Naive thymus-derived CD4-positive, alpha-beta T cell (primary cell): ENCODE data around the gene TTC7B. TPM values are rescaled to one million over a fixed set of nuclear protein-coding genes. Genes with fewer than 3 reads are reported as not detected.

ENCODE experiments used
- ATAC-seq: fragments of 150-1000 bp; cut with Tn5 transposase; 2 replicates; pipeline ENCODE4 v1.10.0; 2021; ENCODE audit warnings: mild to moderate bottlenecking, moderate library complexity
- CTCF ChIA-PET: fragments of 350-600 bp; sonication (Branson Sonifier 250); formaldehyde crosslinking; loops from one replicate; lab custom pipeline; 2021; ENCODE audit warnings: antibody characterized with exemption; lab: Charles Lee
- POLR2A ChIA-PET: fragments of 350-600 bp; sonication (Branson Sonifier 250); formaldehyde crosslinking; loops from one replicate; lab custom pipeline; 2021; ENCODE audit warnings: antibody characterized with exemption, inconsistent platforms; lab: Charles Lee
- DNase-seq, 9 donors: peaks; one replicate each; pipeline versions ENCODE4 v3.0.0 to v3.0.0-alpha.2; 2020 to 2022; ENCODE audit warnings: mixed read lengths in 1 of 9
- H3K27ac ChIP-seq: one replicate; pipeline ENCODE4 v1.7.0; 2013; ENCODE audit warnings: mild to moderate bottlenecking, low read depth, low read length, moderate library complexity
- H3K27me3 ChIP-seq, 2 donors: one replicate each; pipeline ENCODE4 v1.7.0; 2013; ENCODE audit warnings: low read length in 2 of 2, mild to moderate bottlenecking in 2 of 2, moderate library complexity in 2 of 2; ENCODE audit not compliant: control insufficient read depth in 2 of 2, insufficient read depth in 2 of 2
- H3K36me3 ChIP-seq, 3 experiments: 1 replicate in 2 of 3; 2 replicates in 1 of 3; pipeline ENCODE4 v1.7.0; 2013; ENCODE audit warnings: low read length in 3 of 3, mild to moderate bottlenecking in 3 of 3, moderate library complexity in 1 of 3; ENCODE audit not compliant: insufficient read depth in 3 of 3, control insufficient read depth in 2 of 3
- H3K4me1 ChIP-seq, 2 donors: one replicate each; pipeline ENCODE4 v1.7.0; 2013; ENCODE audit warnings: low read length in 2 of 2, mild to moderate bottlenecking in 2 of 2, moderate library complexity in 1 of 2; ENCODE audit not compliant: control insufficient read depth in 2 of 2, insufficient read depth in 2 of 2
- H3K4me3 ChIP-seq: 2 replicates; pipeline ENCODE4 v1.7.0; 2013; ENCODE audit warnings: mild to moderate bottlenecking, low read length
- H3K9me3 ChIP-seq, 3 experiments: 1 replicate in 2 of 3; 2 replicates in 1 of 3; pipeline ENCODE4 v1.7.0; 2013; ENCODE audit warnings: low read length in 3 of 3; ENCODE audit not compliant: control insufficient read depth in 2 of 3
- H3K27ac Mint-ChIP-seq, 9 donors: one replicate each; pipeline ENCODE4 v1.8.0; 2020 to 2022; ENCODE audit warnings: mixed read lengths in 9 of 9, mild to moderate bottlenecking in 8 of 9, moderate library complexity in 5 of 9, inconsistent platforms in 2 of 9
- H3K27me3 Mint-ChIP-seq, 5 donors: one replicate each; pipeline ENCODE4 v1.8.0; 2021 to 2022; ENCODE audit warnings: mixed read lengths in 5 of 5, mild to moderate bottlenecking in 1 of 5
- H3K36me3 Mint-ChIP-seq, 5 donors: one replicate each; pipeline ENCODE4 v1.8.0; 2020 to 2022; ENCODE audit warnings: mixed read lengths in 5 of 5, mild to moderate bottlenecking in 3 of 5, inconsistent platforms in 1 of 5
- H3K4me1 Mint-ChIP-seq, 7 donors: one replicate each; pipeline ENCODE4 v1.8.0; 2020 to 2022; ENCODE audit warnings: mixed read lengths in 7 of 7, mild to moderate bottlenecking in 3 of 7, inconsistent platforms in 1 of 7
- H3K4me3 Mint-ChIP-seq, 10 donors: one replicate each; pipeline ENCODE4 v1.8.0; 2020 to 2022; ENCODE audit warnings: mild to moderate bottlenecking in 10 of 10, mixed read lengths in 10 of 10, moderate library complexity in 6 of 10, inconsistent platforms in 2 of 10
- H3K9me3 Mint-ChIP-seq, 11 donors: one replicate each; pipeline ENCODE4 v1.8.0; 2020 to 2022; ENCODE audit warnings: mixed read lengths in 11 of 11, mild to moderate bottlenecking in 4 of 11, inconsistent platforms in 1 of 11, moderate library complexity in 1 of 11
- intact Hi-C, 2 donors: fragments of 100-400 bp; cut with micrococcal nuclease; formaldehyde crosslinking; loops; one replicate each; pipeline ENCODE4 v1.15.1; 2023
- polyA plus RNA-seq, 2 donors: library from polyadenylated mRNA; unstranded; fragments of 300-500 nt; fragmentation: Illumina TruSeq; gene quantifications; one replicate each; pipeline ENCODE4 v1.2.3, GENCODE V29; 2021
- total RNA-seq, 6 experiments: library from RNA in 5 of 6; stranded (reverse) in 5 of 6; gene quantifications; 1 replicate in 5 of 6; 2 replicates in 1 of 6; pipeline ENCODE4 v1.2.3 and lab custom pipeline; 2021 to 2026

The TTC7B gene
- total and polyA plus RNA-seq, 7 experiments from 2014 or later = 0.08 to 9.5 (median 3.4) TPM; not detected in 2

DNA sequence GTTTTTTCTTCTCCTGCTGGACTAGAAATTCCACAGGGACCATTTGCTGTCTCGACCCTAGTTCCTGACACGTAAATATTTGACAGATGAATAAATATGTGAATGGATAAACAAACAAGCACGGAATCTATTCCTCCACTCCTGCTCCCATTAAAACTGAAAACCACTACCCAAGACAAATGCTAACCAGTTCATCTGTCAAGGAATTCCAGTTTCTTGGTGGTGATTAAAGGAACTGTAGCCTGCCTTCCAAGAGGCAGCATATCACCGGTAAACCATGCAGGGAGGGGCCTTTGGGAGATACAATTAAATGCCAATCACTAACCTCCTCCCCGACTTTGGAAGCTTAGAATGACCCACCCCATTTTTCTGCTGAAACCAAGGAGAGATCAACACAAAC is 95.4 kb downstream of the TTC7B start:
- H3K4me3 ChIP-seq = no peak overlapping the region
- H3K27me3 ChIP-seq = no peaks in the 10 kb centered on the region
- intact Hi-C loops = loop anchor here in 1 of 2 donors (2.0 kb wide), 1 partner anchor 38 kb away; no protein-coding TSS in a partner anchor
- DNase-seq = no peak
- Mint-ChIP-seq H3K4me1 (no peaks in the 10 kb centered on the region), H3K36me3 (no peaks in the 10 kb centered on the region), H3K27ac (no peak overlapping the region), H3K9me3 (no peaks in the 10 kb centered on the region), H3K27me3 (peaks cover 0 to 6% (median 0%) of the 10 kb centered on the region in 5 donors), H3K4me3 (no peak overlapping the region)
- no peaks in the 10 kb centered on the region for H3K36me3 ChIP-seq
- POLR2A ChIA-PET = no interaction called here
- no peaks in the 10 kb centered on the region for H3K4me1 ChIP-seq
- CTCF ChIA-PET = interaction anchor here (0.6 kb wide), 1 partner anchor 124 kb away, joined by 3 read pairs; no protein-coding TSS in a partner anchor
- ATAC-seq = no peak
- no peak overlapping the region for H3K27ac ChIP-seq
- H3K9me3 ChIP-seq = no peaks in the 10 kb centered on the region

- Histone ChIP-seq H3K4me1 (no peaks in the 10 kb centered on the region), H3K27ac (no peak overlapping the region), H3K4me3 (no peak overlapping the region), H3K9me3 (no peaks in the 10 kb centered on the region), H3K36me3 (no peaks in the 10 kb centered on the region), H3K27me3 (no peaks in the 10 kb centered on the region)
- H3K27ac Mint-ChIP-seq = no peak overlapping the region
- H3K27me3 Mint-ChIP-seq = peaks cover 0 to 10% (median 0%) of the 10 kb centered on the region in 5 donors
- intact Hi-C loops = loop anchor here in 1 of 2 donors (2.0 kb wide), 1 partner anchor 38 kb away; no protein-coding TSS in a partner anchor
- no peaks in the 10 kb centered on the region for H3K36me3 Mint-ChIP-seq
- no peak for ATAC-seq
- CTCF ChIA-PET = interaction anchor here (0.6 kb wide), 1 partner anchor 124 kb away, joined by 3 read pairs; no protein-coding TSS in a partner anchor
- H3K4me3 Mint-ChIP-seq = no peak overlapping the region
- POLR2A ChIA-PET = no interaction called here
- H3K4me1 Mint-ChIP-seq = no peaks in the 10 kb centered on the region
- no peaks in the 10 kb centered on the region for H3K9me3 Mint-ChIP-seq
- no peak for DNase-seq
Measured at GRCh38 chr14:90720336-90720735, 95.9 kb downstream of the TTC7B start.

GRCh38 chr14:90717916-90718315 is 98.3 kb downstream of the TTC7B start:
- Mint-ChIP-seq H3K9me3 (no peaks in the 10 kb centered on the region), H3K27me3 (peaks cover 0 to 17% (median 0%) of the 10 kb centered on the region in 5 donors), H3K4me3 (no peak overlapping the region), H3K4me1 (no peaks in the 10 kb centered on the region), H3K36me3 (no peaks in the 10 kb centered on the region), H3K27ac (no peak overlapping the region)
- ChIA-PET CTCF (no interaction called here), POLR2A (no interaction called here)
- H3K36me3 ChIP-seq = no peaks in the 10 kb centered on the region
- intact Hi-C loops = no loop called here
- H3K4me3 ChIP-seq = no peak overlapping the region
- DNase-seq = no peak
- no peaks in the 10 kb centered on the region for H3K9me3 ChIP-seq
- H3K27me3 ChIP-seq = no peaks in the 10 kb centered on the region
- ATAC-seq = no peak
- no peak overlapping the region for H3K27ac ChIP-seq
- no peaks in the 10 kb centered on the region for H3K4me1 ChIP-seq

GRCh38 chr14:90715993-90716392 is 100.2 kb downstream of the TTC7B start:
- no peaks in the 10 kb centered on the region for H3K36me3 ChIP-seq
- intact Hi-C loops = no loop called here
- DNase-seq (no peak), ATAC-seq (no peak)
- no peaks in the 10 kb centered on the region for H3K27me3 ChIP-seq
- no peak overlapping the region for H3K4me3 ChIP-seq
- no peaks in the 10 kb centered on the region for H3K9me3 Mint-ChIP-seq
- ChIA-PET POLR2A (no interaction called here), CTCF (no interaction called here)
- H3K27me3 Mint-ChIP-seq = peaks cover 0 to 25% (median 0%) of the 10 kb centered on the region in 5 donors
- H3K4me3 Mint-ChIP-seq = no peak overlapping the region
- H3K9me3 ChIP-seq = no peaks in the 10 kb centered on the region
- no peaks in the 10 kb centered on the region for H3K4me1 ChIP-seq
- no peak overlapping the region for H3K27ac ChIP-seq
- no peaks in the 10 kb centered on the region for H3K36me3 Mint-ChIP-seq
- H3K27ac Mint-ChIP-seq = no peak overlapping the region
- no peaks in the 10 kb centered on the region for H3K4me1 Mint-ChIP-seq

DNA sequence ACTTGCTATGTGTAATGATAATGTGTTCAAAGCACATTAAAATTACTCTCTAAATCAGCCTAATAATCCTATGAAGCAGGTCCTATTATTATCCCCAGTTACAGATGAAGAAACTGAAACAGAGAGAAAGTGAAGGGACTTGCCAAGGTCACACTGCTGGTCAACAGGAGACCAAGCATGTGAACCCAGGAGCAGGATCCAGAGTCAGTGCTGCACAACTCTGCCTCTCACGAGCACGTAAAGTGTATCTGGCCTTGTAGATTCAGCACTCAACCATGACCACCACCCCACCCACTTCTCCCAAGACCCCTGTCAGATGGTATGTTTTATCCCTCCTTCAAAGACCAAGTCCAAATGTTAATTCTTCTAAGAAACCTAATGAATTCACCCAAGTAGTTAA is 100.7 kb downstream of the TTC7B start:
- H3K27me3 Mint-ChIP-seq = peaks cover 0 to 28% (median 0%) of the 10 kb centered on the region in 5 donors
- no peaks in the 10 kb centered on the region for H3K4me1 Mint-ChIP-seq
- Histone ChIP-seq H3K36me3 (no peaks in the 10 kb centered on the region), H3K4me1 (no peaks in the 10 kb centered on the region), H3K27me3 (no peaks in the 10 kb centered on the region), H3K9me3 (no peaks in the 10 kb centered on the region), H3K4me3 (no peak overlapping the region), H3K27ac (no peak overlapping the region)
- H3K4me3 Mint-ChIP-seq = no peak overlapping the region
- ATAC-seq = no peak
- H3K36me3 Mint-ChIP-seq = no peaks in the 10 kb centered on the region
- ChIA-PET POLR2A (no interaction called here), CTCF (interaction anchor here (1.2 kb wide), 1 partner anchor 11 kb away, joined by 4 read pairs; no protein-coding TSS in a partner anchor)
- no peak for DNase-seq
- H3K27ac Mint-ChIP-seq = no peak overlapping the region
- intact Hi-C loops = no loop called here
- H3K9me3 Mint-ChIP-seq = no peaks in the 10 kb centered on the region

DNA sequence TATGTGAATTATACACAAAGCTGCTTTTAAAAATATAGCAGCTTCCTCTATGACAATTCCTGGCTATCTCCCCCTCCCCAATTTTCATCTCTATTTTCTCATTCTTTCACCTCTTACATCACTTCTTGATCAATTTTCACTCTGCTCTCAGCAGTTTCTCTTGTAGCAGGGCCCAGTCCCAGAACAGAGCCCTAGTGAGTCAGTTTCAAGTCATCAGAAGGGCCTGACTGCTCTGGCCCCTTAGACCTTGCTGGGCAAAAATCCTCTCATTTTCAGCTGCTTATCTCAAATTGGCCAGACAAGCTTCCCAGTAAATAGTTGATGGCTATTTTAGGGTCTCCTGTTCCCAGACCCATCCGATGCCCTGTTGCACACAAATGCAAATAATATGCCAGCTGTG is 101.4 kb downstream of the TTC7B start:
- H3K4me3 Mint-ChIP-seq = no peak overlapping the region
- Histone ChIP-seq H3K27me3 (no peaks in the 10 kb centered on the region), H3K4me1 (no peaks in the 10 kb centered on the region), H3K36me3 (no peaks in the 10 kb centered on the region), H3K4me3 (no peak overlapping the region), H3K27ac (no peak overlapping the region), H3K9me3 (no peaks in the 10 kb centered on the region)
- intact Hi-C loops = no loop called here
- no peaks in the 10 kb centered on the region for H3K9me3 Mint-ChIP-seq
- ChIA-PET POLR2A (no interaction called here), CTCF (interaction anchor here (0.7 to 1.2 kb wide), 2 partner anchors 11 kb away, joined by 3 to 4 read pairs; no protein-coding TSS in a partner anchor)
- H3K27me3 Mint-ChIP-seq = peaks cover 0 to 34% (median 0%) of the 10 kb centered on the region in 5 donors
- DNase-seq = no peak
- H3K36me3 Mint-ChIP-seq = no peaks in the 10 kb centered on the region
- H3K4me1 Mint-ChIP-seq = no peaks in the 10 kb centered on the region
- H3K27ac Mint-ChIP-seq = no peak overlapping the region
- ATAC-seq = no peak

GRCh38 chr14:90704738-90705392 is 111.4 kb downstream of the TTC7B start:
- no peaks in the 10 kb centered on the region for H3K4me1 ChIP-seq
- Mint-ChIP-seq H3K4me1 (peaks cover 0 to 3% (median 0%) of the 10 kb centered on the region in 7 donors), H3K4me3 (no peak overlapping the region), H3K27me3 (peaks cover 0 to 14% (median 9%) of the 10 kb centered on the region in 5 donors), H3K36me3 (no peaks in the 10 kb centered on the region), H3K9me3 (no peaks in the 10 kb centered on the region), H3K27ac (no peak overlapping the region)
- POLR2A ChIA-PET = no interaction called here
- CTCF ChIA-PET = interaction anchor here (0.7 to 1.4 kb wide), 2 partner anchors 10 to 221 kb away, joined by 3 to 4 read pairs; no protein-coding TSS in a partner anchor
- H3K4me3 ChIP-seq = no peak overlapping the region
- DNase-seq = no peak
- ATAC-seq = no peak
- no peaks in the 10 kb centered on the region for H3K27me3 ChIP-seq
- H3K9me3 ChIP-seq = no peaks in the 10 kb centered on the region
- intact Hi-C loops = no loop called here
- no peaks in the 10 kb centered on the region for H3K36me3 ChIP-seq
- no peak overlapping the region for H3K27ac ChIP-seq
